ENCODE data around the gene P2RY2. TPM values are rescaled to one million over a fixed set of nuclear protein-coding genes. Genes with fewer than 3 reads are reported as not detected.

P2RY2 gene
- total RNA-seq, 2 experiments from 2014 or later: not detected

DNA sequence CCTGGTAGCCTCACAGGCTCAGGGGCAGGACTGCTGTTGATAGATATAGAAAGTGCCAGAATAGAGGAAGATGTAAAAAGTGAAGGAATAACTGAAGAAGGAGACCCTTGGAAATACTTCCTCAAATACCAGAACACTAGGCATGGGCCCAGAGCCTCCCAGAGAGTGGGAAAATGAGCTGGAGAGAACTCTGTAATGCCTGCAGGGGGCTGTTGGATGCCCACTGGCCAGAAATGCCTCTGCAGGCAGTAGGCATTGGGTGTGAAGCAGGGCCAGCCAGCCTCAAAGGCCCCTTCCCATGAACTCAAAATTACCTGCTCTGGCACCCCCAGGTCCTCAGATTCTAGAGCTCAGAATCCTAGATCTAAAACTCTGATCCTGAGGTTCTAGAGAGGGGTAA lies 15.1 kb downstream of the P2RY2 start:
- intact Hi-C loops (cut with micrococcal nuclease; ENCODE audit: unreplicated experiment): no loop called here
- TF ChIP-seq, protein P1, sequence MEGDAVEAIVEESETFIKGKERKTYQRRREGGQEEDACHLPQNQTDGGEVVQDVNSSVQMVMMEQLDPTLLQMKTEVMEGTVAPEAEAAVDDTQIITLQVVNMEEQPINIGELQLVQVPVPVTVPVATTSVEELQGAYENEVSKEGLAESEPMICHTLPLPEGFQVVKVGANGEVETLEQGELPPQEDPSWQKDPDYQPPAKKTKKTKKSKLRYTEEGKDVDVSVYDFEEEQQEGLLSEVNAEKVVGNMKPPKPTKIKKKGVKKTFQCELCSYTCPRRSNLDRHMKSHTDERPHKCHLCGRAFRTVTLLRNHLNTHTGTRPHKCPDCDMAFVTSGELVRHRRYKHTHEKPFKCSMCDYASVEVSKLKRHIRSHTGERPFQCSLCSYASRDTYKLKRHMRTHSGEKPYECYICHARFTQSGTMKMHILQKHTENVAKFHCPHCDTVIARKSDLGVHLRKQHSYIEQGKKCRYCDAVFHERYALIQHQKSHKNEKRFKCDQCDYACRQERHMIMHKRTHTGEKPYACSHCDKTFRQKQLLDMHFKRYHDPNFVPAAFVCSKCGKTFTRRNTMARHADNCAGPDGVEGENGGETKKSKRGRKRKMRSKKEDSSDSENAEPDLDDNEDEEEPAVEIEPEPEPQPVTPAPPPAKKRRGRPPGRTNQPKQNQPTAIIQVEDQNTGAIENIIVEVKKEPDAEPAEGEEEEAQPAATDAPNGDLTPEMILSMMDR (conservative IDR thresholded peaks at IDR 0.05; ENCODE audit: low read length): no peak
- TF ChIP-seq EZH2phosphoT487 (IDR thresholded peaks at IDR 0.05; ENCODE audit: borderline replicate concordance, low read depth, low read length): no peak
- Histone ChIP-seq H3K27ac (ENCODE audit: low read depth, low read length, poor library complexity, severe bottlenecking) (no peak overlapping the region), H4K20me1 (ENCODE audit: insufficient read depth, low read length) (no peaks in the 10 kb centered on the region), H3K4me2 (ENCODE audit: low read length) (no peak overlapping the region), H2AFZ (ENCODE audit: low read length) (no peak overlapping the region), H3K79me2 (ENCODE audit: insufficient read depth, low read depth, low read length) (no peaks in the 10 kb centered on the region), H3K4me3 (ENCODE audit: low read depth, low read length, poor library complexity, severe bottlenecking) (no peak overlapping the region), H3K9me3 (ENCODE audit: low read length) (no peaks in the 10 kb centered on the region), H3K4me1 (ENCODE audit: insufficient read depth, low read length, poor library complexity, severe bottlenecking) (no peaks in the 10 kb centered on the region), H3K36me3 (ENCODE audit: insufficient read depth, low read length) (no peaks in the 10 kb centered on the region), H3K9me2 (ENCODE audit: insufficient read depth, low read length) (no peaks in the 10 kb centered on the region)
- no TSS peak for BruUV-seq (replicated peaks)
- no peak for DNase-seq (ENCODE audit: low spot score)
- ChIA-PET CTCF (ENCODE audit: unreplicated experiment) (no interaction called here), POLR2A (interaction anchor here (0.6 kb wide), 2 partner anchors 71 to 102 kb away, joined by 3 read pairs; no protein-coding TSS in a partner anchor)

DNA sequence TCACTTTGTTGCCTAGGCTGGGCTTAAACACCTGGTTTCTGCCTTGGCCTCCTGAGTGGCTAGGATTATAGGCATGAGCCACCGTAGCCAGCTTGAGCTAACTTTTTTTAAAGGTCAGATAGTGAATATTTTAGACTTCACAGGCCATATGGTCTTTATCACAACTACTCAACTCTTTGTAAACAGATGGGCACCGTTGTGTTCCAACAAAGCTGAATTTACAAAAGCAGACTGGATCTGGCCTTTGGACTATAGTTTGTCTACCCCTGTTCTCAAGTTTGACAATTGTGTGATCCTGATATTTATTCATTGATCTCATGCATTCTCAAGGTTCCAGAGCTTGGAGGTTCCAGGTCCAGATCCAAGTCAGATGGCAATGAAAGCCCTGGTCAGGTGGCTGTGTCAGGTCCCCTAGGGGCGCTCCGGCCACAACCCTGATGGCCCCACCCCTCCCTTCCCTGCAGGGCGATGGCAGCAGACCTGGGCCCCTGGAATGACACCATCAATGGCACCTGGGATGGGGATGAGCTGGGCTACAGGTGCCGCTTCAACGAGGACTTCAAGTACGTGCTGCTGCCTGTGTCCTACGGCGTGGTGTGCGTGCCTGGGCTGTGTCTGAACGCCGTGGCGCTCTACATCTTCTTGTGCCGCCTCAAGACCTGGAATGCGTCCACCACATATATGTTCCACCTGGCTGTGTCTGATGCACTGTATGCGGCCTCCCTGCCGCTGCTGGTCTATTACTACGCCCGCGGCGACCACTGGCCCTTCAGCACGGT lies 15.8 kb downstream of the P2RY2 start:
- intact Hi-C loops (cut with micrococcal nuclease; ENCODE audit: unreplicated experiment): no loop called here
- H3K4me3 ChIP-seq (ENCODE audit: low read depth, low read length, poor library complexity, severe bottlenecking): no peak overlapping the region
- TF ChIP-seq, protein P1 (conservative IDR thresholded peaks at IDR 0.05; ENCODE audit: low read length): no peak
- TF ChIP-seq EZH2phosphoT487 (IDR thresholded peaks at IDR 0.05; ENCODE audit: borderline replicate concordance, low read depth, low read length): no peak
- H3K9me3 ChIP-seq (ENCODE audit: low read length): no peaks in the 10 kb centered on the region
- H3K9me2 ChIP-seq (ENCODE audit: insufficient read depth, low read length): no peaks in the 10 kb centered on the region
- no peaks in the 10 kb centered on the region for H3K79me2 ChIP-seq (ENCODE audit: insufficient read depth, low read depth, low read length)
- no peak overlapping the region for H2AFZ ChIP-seq (ENCODE audit: low read length)
- no TSS peak for BruUV-seq (replicated peaks)
- ChIA-PET POLR2A (no interaction called here), CTCF (ENCODE audit: unreplicated experiment) (no interaction called here)
- no peak for DNase-seq (ENCODE audit: low spot score)
- no peak overlapping the region for H3K27ac ChIP-seq (ENCODE audit: low read depth, low read length, poor library complexity, severe bottlenecking)
- no peaks in the 10 kb centered on the region for H3K4me1 ChIP-seq (ENCODE audit: insufficient read depth, low read length, poor library complexity, severe bottlenecking)
- no peaks in the 10 kb centered on the region for H4K20me1 ChIP-seq (ENCODE audit: insufficient read depth, low read length)
- H3K36me3 ChIP-seq (ENCODE audit: insufficient read depth, low read length): no peaks in the 10 kb centered on the region
- H3K4me2 ChIP-seq (ENCODE audit: low read length): no peak overlapping the region

DNA sequence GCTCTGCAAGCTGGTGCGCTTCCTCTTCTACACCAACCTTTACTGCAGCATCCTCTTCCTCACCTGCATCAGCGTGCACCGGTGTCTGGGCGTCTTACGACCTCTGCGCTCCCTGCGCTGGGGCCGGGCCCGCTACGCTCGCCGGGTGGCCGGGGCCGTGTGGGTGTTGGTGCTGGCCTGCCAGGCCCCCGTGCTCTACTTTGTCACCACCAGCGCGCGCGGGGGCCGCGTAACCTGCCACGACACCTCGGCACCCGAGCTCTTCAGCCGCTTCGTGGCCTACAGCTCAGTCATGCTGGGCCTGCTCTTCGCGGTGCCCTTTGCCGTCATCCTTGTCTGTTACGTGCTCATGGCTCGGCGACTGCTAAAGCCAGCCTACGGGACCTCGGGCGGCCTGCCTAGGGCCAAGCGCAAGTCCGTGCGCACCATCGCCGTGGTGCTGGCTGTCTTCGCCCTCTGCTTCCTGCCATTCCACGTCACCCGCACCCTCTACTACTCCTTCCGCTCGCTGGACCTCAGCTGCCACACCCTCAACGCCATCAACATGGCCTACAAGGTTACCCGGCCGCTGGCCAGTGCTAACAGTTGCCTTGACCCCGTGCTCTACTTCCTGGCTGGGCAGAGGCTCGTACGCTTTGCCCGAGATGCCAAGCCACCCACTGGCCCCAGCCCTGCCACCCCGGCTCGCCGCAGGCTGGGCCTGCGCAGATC lies 16.5 kb downstream of the P2RY2 start:
- Histone ChIP-seq H3K4me3 (ENCODE audit: low read depth, low read length, poor library complexity, severe bottlenecking) (no peak overlapping the region), H3K9me3 (ENCODE audit: low read length) (no peaks in the 10 kb centered on the region), H2AFZ (ENCODE audit: low read length) (no peak overlapping the region), H4K20me1 (ENCODE audit: insufficient read depth, low read length) (no peaks in the 10 kb centered on the region), H3K79me2 (ENCODE audit: insufficient read depth, low read depth, low read length) (no peaks in the 10 kb centered on the region), H3K36me3 (ENCODE audit: insufficient read depth, low read length) (no peaks in the 10 kb centered on the region), H3K4me1 (ENCODE audit: insufficient read depth, low read length, poor library complexity, severe bottlenecking) (no peaks in the 10 kb centered on the region), H3K27ac (ENCODE audit: low read depth, low read length, poor library complexity, severe bottlenecking) (no peak overlapping the region), H3K4me2 (ENCODE audit: low read length) (no peak overlapping the region), H3K9me2 (ENCODE audit: insufficient read depth, low read length) (no peaks in the 10 kb centered on the region)
- POLR2A ChIA-PET: no interaction called here
- no TSS peak for BruUV-seq (replicated peaks)
- intact Hi-C loops (cut with micrococcal nuclease; ENCODE audit: unreplicated experiment): no loop called here
- TF ChIP-seq, protein P1 (conservative IDR thresholded peaks at IDR 0.05; ENCODE audit: low read length): no peak
- TF ChIP-seq EZH2phosphoT487 (IDR thresholded peaks at IDR 0.05; ENCODE audit: borderline replicate concordance, low read depth, low read length): no peak
- CTCF ChIA-PET (ENCODE audit: unreplicated experiment): no interaction called here
- DNase-seq (ENCODE audit: low spot score): no peak

Data from OCI-LY7 (cell line).